AG04449 (cell line): ENCODE results near the gene MEIOSIN.
A peak's percentile ranks its signal among the peaks of the same experiment; 100 is the strongest.

Experiments
- CTCF ChIA-PET: fragments of 350-600 bp; formaldehyde crosslinking; extraction: SDS; loops from one replicate; lab custom pipeline; 2021; ENCODE audit warnings: antibody characterized with exemption; lab: Yijun Ruan, JAX
- POLR2A ChIA-PET: fragments of 400-600, 350-600 bp; formaldehyde crosslinking; extraction: SDS; loops from one replicate; lab custom pipeline; 2020; ENCODE audit warnings: antibody characterized with exemption, inconsistent platforms; lab: Yijun Ruan, JAX
- DNase-seq: peaks from one replicate; pipeline ENCODE4 v3.0.0-alpha.2; 2010; ENCODE audit warnings: low read depth, low spot score
- H3K4me3 ChIP-seq: 2 replicates; pipeline ENCODE4 v1.5.1; 2011; ENCODE audit warnings: low read depth, mild to moderate bottlenecking, control low read depth, low read length
- CTCF ChIP-seq: IDR thresholded peaks from one replicate; pipeline ENCODE4 v1.5.1; 2011; ENCODE audit warnings: mild to moderate bottlenecking, moderate library complexity, low read length, control low read depth, inconsistent platforms; ENCODE audit not compliant: insufficient read depth; ENCODE audit errors: missing control alignments

The MEIOSIN gene

GRCh38 chr19:45789035-45789786 lies 56.0 kb downstream of the MEIOSIN start:
- ChIA-PET CTCF (interaction anchor here (1.2 to 4.0 kb wide), 3 partner anchors 10 to 17 kb away, joined by 3 to 20 read pairs (median 4); no protein-coding TSS in a partner anchor), POLR2A (no interaction called here)
- no peak overlapping the region for H3K4me3 ChIP-seq
- DNase-seq: no peak
- no peak for TF ChIP-seq CTCF

GRCh38 chr19:45790942-45791341 lies 57.7 kb downstream of the MEIOSIN start:
- POLR2A ChIA-PET: interaction anchor here (0.7 kb wide), 1 partner anchor 8 kb away, joined by 3 read pairs; no protein-coding TSS in a partner anchor
- CTCF ChIA-PET: interaction anchor here (0.6 to 4.8 kb wide), 4 partner anchors 9 to 21 kb away, joined by 3 to 36 read pairs (median 14); partner anchors contain the start of genes DMPK and SIX5
- peak overlapping the region; percentile 89 for H3K4me3 ChIP-seq

DNA sequence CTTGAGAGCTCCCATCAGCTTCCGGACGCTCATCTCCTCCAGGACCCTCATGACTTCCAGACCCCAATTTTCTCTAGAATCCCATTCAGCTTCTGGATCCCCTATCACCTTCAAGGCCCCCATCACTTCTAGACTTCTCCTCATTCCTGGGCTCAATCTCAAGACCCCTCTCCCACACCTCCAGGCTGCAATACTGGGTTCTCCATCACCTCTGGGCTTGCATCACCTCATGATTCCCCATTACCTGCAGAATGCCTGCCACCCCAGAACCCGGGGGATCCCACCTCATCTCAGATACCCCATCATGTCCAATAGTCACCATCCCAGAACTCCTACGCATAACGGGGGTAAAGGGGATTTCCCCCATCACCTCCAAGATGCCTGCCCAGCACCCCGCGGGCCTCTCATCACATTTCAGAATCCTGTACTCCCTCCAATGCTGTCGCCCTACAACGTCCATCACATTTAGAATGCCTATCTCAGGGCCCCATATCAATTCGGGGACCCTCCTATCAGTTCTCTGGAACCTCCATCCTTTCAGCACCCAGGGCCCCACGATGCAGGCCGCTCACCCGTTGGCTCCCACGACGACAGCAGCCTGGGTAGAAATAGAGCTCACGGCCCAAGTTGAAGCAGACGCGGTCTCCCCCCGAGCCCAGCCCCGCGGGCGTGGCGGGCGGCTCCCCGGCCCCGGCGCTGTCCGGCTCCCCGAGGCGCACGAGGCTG lies 58.7 kb downstream of the MEIOSIN start:
- no peak for DNase-seq
- POLR2A ChIA-PET: interaction anchor here (0.7 to 1.9 kb wide), 4 partner anchors 9 to 37 kb away, joined by 3 to 22 read pairs (median 8); partner anchors contain the start of genes DMPK and SIX5
- TF ChIP-seq CTCF: no peak

More at GRCh38 chr19:45790942-45791341, 57.7 kb downstream of the MEIOSIN start:
- no peak for TF ChIP-seq CTCF
- DNase-seq: no peak

GRCh38 chr19:45792470-45793177 lies 59.4 kb downstream of the MEIOSIN start, which contains the start of gene DMWD:
Gene DMWD (minus strand): TSS chr19:45792845. CDS start chr19:45792756, 89 bp downstream.
- peak; percentile 88 for DNase-seq
- no peak for TF ChIP-seq CTCF
- H3K4me3 ChIP-seq: peak within 1 kb of the TSS; percentile 89
- POLR2A ChIA-PET: interaction anchor here (0.6 to 1.9 kb wide), 5 partner anchors 10 to 38 kb away, joined by 3 to 22 read pairs (median 4); partner anchors contain the start of genes DMPK and SIX5
- CTCF ChIA-PET: interaction anchor here (0.6 to 4.8 kb wide), 5 partner anchors 8 to 101 kb away, joined by 3 to 36 read pairs (median 7); partner anchors contain the start of genes DMPK, SIX5 and SNRPD2

More for the DNA sequence above, 58.7 kb downstream of the MEIOSIN start:
- peak overlapping the region; percentile 89 for H3K4me3 ChIP-seq
- CTCF ChIA-PET: interaction anchor here (1.5 to 4.8 kb wide), 4 partner anchors 8 to 25 kb away, joined by 7 to 36 read pairs (median 18); partner anchors contain the start of genes DMPK and SIX5

DNA sequence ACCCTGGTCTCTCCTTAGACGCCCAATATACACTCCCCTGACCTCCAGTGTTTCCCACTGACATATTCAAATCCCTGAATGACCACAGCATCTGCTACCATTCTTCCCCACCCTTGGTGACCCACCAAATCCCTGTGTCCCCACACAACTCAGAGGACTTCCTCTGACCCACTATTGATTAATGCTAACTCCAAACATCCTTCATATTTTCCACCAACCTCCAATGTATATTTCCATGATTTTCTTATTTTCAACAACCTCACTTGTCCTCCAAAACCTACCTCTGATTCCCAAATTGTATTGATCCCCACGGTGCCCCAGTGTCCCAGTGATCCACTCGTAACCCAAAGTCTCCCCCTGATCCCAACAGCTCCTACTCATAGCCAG lies 59.9 kb downstream of the MEIOSIN start:
- DNase-seq: no peak
- CTCF ChIA-PET: interaction anchor here (1.0 to 4.8 kb wide), 4 partner anchors 9 to 24 kb away, joined by 3 to 36 read pairs (median 12); partner anchors contain the start of genes DMPK and SIX5
- no peak for TF ChIP-seq CTCF
- peak overlapping the region; percentile 42 for H3K4me3 ChIP-seq
- POLR2A ChIA-PET: interaction anchor here (0.6 to 1.9 kb wide), 5 partner anchors 10 to 38 kb away, joined by 3 to 22 read pairs (median 4); partner anchors contain the start of genes DMPK and SIX5
